C1 segment of cervical spinal cord (tissue), 14 donors: ENCODE results near the gene NF1.

Experiments
- DNase-seq, 14 donors: peaks; one replicate each; lab custom pipeline; 2025; lab: John Stamatoyannopoulos, UW

Gene NF1

GRCh38 chr17:31094600-31095235, at the start of gene NF1:
TSS of gene NF1 (plus strand) at chr17:31094977. CDS start at chr17:31095310, 333 bp downstream.
- DNase-seq, result peak; percentile 65 to 95 (median 92)

GRCh38 chr17:31046856-31047425, 47.8 kb upstream of the NF1 start:
- DNase-seq, result peak in 1 of 14 donors; percentile 67

- no peak for DNase-seq
Measured at GRCh38 chr17:31048142-31048541, 46.6 kb upstream of the NF1 start.

GRCh38 chr17:31048780-31049179, 46.0 kb upstream of the NF1 start:
- no peak for DNase-seq

GRCh38 chr17:31050948-31051347, 43.8 kb upstream of the NF1 start:
- DNase-seq, result no peak

- no peak for DNase-seq
Measured at GRCh38 chr17:31051506-31051905, 43.3 kb upstream of the NF1 start.

- peak in 5 of 14 donors; percentile 11 to 44 (median 26) for DNase-seq
Measured at GRCh38 chr17:31052187-31052889, 42.4 kb upstream of the NF1 start.

- DNase-seq, result peak in 2 of 14 donors; percentile 1 to 2
Measured at GRCh38 chr17:31053071-31053470, 41.7 kb upstream of the NF1 start.

- no peak for DNase-seq
Measured at GRCh38 chr17:31054761-31055160, 40.0 kb upstream of the NF1 start.

GRCh38 chr17:31058976-31059375, 35.8 kb upstream of the NF1 start:
- peak in 1 of 14 donors; percentile 1 for DNase-seq

GRCh38 chr17:31060791-31061550, 33.8 kb upstream of the NF1 start:
- DNase-seq, result peak in 3 of 14 donors; percentile 0 to 8 (median 4)

GRCh38 chr17:31061678-31062077, 33.1 kb upstream of the NF1 start:
- no peak for DNase-seq

GRCh38 chr17:31062346-31062745, 32.4 kb upstream of the NF1 start:
- no peak for DNase-seq

GRCh38 chr17:31064707-31065106, 30.1 kb upstream of the NF1 start:
- no peak for DNase-seq

- no peak for DNase-seq
Measured at GRCh38 chr17:31067691-31068184, 27.0 kb upstream of the NF1 start.

GRCh38 chr17:31068291-31068690, 26.5 kb upstream of the NF1 start:
- DNase-seq, result peak in 6 of 14 donors; percentile 3 to 32 (median 10)

- no peak for DNase-seq
Measured at GRCh38 chr17:31072186-31072585, 22.6 kb upstream of the NF1 start.

GRCh38 chr17:31073411-31073810, 21.4 kb upstream of the NF1 start:
- DNase-seq, result no peak

GRCh38 chr17:31074772-31075555, 19.8 kb upstream of the NF1 start:
- DNase-seq, result no peak

GRCh38 chr17:31078290-31078689, 16.5 kb upstream of the NF1 start:
- DNase-seq, result peak in 1 of 14 donors; percentile 14

GRCh38 chr17:31079731-31080130, 15.0 kb upstream of the NF1 start:
- DNase-seq, result no peak
